GM21737 (cell line): ENCODE measurements around the gene S1PR1.

Experiments used
- ATAC-seq: cut with Tn5 transposase; IDR thresholded peaks from one replicate; pipeline ENCODE4 v1.9.1; 2021; ENCODE audit warnings: mild to moderate bottlenecking, moderate library complexity; ENCODE audit not compliant: unreplicated experiment

The S1PR1 gene

DNA sequence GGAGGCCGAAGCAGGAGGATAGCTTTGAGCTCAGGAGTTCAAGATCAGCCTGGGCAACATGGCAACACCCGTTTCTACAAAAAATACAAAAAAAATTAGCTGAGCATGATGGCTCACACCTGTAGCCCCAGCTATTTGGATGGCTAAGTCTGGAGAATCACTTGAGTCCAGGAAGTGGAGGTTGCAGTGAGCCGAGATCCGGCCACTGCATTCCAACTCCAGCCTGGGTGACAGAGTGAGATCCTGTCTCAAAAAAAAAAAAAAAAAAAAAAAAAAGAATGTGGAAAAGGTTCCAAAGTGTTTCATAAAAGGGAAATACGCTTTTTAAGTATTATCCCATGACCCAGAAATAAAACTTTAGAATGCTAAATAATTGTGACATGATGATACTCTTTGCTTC, 8.0 kb downstream of the S1PR1 start:
- ATAC-seq = no peak

DNA sequence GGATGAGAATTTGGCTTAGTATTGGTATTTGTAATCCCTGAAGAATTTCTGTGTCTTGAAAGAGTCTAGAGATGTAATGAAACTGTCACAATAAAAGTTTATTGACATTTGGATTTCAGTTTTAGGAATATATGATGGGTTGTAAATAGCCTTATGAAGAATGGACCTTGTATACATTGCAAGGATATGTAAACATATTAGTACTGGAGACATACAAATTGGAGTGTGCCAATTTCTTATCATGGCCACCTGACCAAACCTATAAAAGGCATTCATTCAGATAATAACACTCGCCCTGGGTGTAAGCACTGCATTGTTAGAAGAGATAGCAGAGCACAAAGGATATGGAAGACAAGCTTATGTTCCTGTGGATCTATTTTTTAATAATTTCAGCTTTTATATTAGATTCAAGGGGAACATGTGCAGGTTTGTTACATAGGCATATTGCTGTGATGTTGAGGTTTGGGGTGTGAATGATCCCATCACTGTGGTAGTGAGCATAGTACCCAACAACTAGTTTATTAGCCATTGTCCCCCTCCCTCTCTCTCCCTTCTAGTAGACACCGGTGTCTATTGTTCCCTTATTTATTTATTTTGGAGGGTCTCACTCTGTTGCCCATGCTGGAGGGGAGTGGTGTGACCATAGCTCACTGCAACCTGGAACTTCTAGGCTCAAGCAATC, 8.6 kb downstream of the S1PR1 start:
- no peak for ATAC-seq

DNA sequence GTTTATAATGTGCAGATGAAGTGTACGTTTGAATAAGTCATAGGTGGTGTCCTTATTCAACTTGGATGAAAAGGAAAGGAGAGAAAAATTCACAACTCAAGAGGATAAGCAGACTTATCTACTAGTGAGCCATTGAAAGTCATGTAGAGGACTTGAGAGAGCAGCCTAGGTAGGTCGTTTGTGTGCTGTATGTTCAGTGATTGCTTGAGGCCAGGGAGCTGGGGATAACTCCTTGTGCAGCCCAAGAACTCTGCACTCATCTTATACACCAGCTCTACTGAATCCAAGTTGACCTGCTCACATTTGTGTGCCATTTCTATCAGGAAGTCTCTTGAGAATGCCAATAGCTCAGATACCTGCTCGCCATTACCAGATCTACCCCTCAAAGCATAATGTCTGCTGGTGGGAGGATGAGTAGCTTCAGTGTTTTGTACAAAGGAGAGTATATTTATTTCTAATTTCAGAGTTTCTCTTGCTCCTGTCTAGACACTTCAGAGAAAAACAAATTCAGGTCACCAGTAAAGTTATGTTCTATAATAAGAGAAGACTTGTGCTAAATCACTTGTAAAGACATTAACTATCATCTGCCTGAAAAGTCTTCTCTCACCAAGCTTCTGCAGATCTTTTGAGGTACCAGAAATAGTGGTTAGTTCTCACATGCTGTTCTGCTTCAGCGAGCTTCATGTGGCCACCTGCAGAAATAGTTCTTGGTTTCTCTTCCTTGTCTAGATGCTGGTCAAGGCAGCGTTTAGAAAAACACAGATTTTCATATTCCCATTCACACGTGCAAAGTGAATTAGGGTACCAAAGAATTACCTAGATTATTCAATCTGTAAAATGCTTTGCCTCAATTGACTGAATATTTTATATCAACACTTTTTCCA, 10.8 kb downstream of the S1PR1 start:
- ATAC-seq = peak; percentile 93

DNA sequence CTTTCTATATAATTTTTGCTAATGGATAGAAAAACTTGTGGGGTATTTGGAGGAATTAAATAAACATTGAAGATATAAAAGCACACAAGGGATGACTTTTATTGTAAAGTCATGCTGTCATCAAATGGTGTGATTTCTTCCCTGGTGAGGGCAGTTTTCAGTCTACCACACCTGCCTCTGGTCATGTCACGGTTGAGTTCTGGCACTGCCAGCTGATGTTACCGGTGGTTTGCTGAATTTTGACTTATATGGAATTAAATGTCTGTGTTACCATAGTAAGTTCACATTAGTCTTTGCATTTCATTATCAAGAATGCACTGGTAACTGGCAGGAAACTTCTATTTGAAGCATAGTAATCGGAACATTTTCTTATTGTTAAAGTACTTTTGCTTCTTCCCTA, 13.4 kb downstream of the S1PR1 start:
- ATAC-seq = no peak

DNA sequence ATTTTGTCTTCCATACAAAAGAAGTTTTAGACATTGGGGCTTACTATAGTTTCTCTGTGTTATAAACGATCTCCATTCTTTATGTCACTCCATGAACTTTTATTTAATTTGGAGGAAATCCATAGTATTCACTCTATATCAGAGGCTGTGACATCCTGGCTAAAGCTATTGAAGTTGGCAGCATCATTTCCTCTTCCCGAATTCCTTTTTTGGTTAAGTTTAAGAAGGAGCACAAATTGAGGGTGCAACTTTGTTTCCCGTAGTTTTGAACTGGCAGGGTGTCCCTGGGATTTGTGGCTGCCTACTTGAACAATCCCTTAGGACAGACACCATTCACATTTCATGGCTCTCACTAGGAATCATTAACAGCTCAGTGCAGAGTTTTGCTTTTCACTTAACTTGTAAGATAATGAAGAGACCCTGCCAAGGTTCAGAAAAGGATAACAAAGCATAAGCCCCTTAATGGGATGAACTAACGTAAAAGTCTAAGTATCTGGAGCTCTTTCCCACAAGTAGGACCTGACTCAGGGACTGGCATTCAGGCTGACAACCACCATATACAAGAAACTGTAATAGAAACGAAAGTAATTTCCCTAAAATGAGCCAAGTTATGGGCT, 13.9 kb downstream of the S1PR1 start:
- no peak for ATAC-seq

DNA sequence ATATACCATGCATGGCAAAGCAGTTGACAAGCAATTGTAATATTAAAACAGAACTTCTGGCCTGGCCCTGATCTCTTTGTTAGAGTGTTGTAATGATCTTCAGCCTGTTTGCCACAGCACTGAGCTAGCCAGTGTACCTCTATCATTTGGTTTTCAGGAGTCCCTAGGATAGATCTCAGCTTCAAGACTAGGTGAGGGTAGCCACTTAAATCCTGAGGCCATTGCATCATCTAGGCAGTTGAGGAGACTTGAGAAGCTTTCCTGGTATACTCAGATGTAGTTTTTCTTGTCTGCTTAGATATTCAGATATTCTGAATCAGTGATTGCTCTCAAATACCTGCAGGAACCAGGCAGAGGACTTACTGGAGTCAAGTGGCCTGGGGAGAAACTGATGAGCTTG, 14.7 kb downstream of the S1PR1 start:
- ATAC-seq = no peak

DNA sequence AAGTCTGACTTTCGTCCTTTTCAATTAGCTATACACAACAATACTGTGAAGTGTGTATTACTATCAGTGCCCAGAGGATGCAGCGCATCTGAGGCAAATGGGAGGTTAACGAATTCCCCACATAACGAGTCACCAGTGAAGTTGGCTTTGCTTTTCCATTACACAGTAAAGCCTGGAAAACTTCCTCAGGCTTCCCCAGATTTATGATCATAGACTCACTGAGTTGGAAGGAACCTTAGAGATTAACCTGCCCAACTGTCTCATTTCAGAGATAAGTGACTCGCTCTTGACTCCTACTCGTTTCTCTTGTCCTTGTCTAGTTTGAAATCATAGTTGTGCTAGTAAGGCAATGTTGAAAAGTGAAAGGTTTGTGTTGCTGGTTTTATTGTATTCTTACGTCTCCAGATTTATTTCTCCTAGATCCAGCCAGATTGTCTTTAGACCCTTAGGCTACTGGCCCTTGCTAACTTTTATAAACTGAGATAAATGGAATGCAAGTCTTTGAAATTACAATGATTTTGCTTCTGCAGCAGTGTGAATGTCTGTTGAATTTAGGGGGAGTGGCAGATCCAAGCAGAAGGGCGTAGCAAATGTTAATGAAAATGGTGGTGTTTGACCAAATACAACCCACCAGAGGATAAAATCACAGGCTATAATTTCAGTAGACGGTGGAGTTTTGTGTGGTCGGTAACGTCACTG, 17.3 kb downstream of the S1PR1 start:
- ATAC-seq = no peak

DNA sequence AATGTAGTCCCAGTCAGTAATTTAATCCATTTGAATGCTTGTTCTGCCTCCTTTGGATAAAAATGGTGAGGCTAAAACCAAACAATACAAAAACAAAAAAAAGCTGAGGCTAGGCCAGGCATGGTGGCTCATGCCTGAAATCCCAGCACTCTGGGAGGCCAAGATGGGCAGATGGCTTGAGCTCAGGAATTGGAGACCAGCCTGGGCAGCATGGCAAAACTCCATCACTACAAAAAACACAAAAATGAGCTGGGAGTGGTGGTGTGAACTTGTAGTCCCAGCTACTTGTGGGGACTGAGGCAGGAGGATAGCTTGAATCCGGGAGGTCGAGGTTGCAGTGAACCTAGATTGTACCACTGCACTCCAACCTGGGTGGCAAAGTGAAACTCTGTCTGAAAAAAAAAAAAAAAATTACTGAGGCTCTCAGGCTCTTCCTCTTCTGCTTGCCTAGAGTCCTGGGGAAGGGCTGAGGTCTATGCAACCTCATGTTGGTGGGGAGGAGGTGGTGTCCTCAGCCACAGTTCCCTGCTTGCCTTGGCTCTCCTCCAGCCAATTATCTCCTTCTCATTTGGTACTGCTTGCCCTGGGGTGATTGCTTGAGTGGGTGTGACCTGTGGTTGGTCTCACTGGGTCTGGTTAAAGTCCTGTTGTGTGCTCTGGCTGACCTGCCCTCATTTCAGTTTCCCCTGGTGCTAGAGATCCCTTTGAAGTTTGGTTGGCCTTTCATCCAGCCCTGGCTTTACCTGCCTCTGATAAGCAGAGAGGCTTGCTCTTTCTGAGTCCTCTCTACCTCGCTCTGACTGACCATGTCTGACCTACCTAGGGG, 20.9 kb downstream of the S1PR1 start:
- peak; percentile 89 for ATAC-seq

DNA sequence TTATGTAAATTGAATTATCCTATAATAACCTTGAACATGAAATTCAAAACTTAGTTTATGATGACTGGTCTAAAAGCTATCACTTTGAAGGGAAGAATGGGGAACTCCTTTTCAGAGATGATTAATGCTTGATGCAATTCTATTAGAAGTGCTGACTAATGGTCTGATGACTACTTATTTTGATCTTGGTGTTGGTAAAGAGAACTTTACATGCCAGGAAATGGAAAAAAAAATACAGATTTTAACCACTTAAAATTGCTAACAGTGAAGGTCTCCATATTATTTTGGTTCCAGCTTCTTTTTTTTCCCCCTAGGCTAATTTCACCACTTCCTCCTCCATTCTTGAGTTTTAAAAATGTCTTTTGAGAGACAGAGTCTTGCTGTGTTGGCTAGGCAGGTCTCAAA, 22.9 kb downstream of the S1PR1 start:
- no peak for ATAC-seq

DNA sequence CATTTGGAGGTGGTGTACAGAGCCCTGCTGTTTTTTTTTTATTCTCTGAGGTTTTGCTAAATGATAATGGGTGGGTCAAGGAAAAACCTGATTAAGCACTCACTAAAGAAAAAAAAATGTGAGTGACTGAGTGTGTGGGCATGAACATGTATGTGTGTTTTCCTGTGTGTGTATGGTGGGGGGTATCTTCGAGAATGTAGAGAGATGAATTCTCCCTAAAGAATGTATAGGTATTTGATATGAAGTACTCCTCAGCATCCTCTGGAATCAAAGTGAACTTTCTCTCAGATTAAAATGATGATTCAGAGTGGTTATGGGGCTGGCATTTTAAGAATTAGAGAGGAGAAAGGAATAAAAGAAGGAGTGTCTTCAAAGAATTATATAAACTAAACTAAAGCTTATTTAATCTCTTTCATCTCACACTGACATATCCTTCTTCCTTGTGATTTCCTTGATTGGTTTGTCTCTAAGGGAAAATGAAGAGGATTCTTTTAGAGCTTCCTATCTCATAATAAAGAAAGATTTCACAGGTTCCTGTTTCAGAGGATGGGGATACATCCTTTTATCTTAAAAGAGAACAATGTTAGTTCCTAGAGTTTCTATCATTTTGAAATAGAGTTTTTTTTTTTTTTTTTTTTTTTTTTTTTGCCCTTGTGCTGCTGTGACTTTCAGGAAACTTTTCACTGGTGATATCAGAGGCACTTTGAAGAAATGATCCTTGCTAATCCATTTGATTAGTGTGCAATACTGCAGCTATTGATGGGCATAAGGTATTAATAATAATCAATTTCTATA, 23.9 kb downstream of the S1PR1 start:
- no peak for ATAC-seq

DNA sequence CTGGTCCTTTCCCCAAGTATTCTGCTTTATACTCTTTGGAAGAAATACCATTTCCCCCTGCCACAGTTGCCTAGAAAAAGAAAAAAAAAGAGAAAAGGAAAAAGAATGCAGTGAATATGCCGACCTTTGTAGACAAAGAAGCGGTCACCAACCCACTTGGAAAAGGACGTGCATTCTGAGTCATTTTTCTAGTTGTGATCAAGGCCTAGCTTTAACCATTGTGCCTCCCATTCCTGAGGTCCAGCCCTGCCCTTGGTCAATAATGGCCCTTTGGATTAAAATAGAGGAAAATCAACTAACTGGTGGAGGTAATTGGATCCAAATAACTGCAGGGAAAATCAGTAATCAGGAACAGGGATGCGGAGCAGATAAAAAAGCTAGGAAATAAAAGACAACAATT, 24.8 kb downstream of the S1PR1 start:
- ATAC-seq = no peak

DNA sequence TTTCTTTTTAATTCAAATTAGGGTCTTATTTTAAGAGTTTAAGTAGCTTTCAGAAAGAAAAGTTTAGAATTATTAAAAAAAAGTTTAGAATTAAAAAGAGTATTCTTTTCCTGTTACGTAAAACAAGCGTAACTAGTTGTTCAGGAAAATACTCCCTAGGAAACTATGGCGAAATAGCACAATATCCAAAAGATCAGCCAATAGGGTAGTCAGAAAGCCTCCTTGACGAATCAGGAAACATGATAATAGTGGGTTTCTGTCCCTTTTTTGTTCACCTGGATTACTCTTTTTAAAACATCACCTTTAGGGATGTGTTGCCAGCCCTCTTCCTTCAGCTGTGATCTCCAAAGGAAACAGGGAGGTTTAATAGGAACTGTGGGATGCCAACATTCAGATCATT, 25.2 kb downstream of the S1PR1 start:
- ATAC-seq = no peak

DNA sequence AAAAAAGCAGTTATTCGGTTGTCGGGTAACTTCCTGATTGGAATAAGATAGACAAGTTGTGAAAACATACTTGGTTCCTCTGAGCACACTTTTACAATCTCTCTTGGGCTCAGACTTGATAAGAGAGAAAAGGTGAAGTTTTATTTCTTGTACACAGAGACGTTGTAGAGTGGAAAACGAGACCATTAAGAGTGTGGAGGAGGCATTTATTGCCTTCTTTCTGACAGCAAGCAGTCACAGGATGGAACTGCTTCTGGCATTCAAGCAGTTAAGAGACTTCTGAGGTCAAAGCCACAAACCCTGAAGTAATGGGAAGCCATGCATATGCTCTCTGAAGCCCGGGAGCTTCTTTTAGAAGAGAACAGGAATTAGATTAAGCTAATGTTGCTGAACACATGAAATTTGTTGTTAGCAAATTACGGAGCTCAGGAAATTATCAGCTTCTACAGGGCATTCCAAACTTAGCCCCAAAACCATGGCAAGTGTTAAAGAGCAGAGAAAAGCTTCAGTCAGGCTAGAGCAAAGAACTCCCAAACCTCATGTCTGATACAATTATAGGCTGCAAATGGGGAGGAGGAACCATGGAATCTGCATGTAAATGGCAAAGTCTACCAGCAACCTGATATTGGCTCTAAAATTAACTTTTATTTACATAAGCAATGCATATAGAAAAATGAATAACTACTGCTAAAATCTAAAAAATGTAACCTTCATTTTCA, 26.0 kb downstream of the S1PR1 start:
- no peak for ATAC-seq

DNA sequence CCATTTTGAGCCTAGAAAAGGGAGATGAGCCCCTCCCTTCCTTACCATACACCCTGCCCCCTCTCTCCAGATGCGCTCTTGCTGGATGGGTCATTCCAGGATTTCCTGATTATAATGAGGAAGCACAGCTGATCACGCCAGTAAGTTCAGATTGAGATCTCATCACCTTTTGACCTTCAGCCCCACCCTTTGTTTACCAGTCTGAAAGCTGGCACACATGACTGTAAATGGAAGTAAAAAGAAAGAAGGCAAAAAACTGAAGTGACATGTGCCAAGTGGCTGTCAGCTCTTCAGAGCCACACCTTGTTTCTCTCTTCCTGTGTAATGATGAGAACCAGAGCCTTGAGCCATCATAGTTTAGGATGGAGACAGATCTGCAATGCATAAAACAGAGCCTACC, 27.9 kb downstream of the S1PR1 start:
- ATAC-seq = no peak

DNA sequence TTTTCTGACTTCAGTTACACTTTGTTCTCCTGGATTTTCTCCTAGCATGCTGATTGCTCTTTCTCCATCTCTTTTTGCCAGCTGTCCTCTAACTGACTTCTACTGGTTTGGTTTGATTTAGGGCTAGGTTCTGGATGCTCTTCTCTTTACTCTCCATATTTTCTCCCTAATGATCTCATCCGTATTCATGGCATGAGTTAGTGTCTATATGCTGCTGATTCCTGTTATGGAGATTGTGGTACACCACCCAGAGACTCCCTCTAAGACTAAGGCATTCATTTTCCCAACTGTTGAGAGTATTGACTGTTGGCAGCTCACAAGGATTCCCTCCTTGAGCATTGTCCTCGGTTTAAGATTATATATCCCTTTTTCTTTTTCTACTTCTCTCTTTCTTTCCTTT, 28.9 kb downstream of the S1PR1 start:
- ATAC-seq = no peak

DNA sequence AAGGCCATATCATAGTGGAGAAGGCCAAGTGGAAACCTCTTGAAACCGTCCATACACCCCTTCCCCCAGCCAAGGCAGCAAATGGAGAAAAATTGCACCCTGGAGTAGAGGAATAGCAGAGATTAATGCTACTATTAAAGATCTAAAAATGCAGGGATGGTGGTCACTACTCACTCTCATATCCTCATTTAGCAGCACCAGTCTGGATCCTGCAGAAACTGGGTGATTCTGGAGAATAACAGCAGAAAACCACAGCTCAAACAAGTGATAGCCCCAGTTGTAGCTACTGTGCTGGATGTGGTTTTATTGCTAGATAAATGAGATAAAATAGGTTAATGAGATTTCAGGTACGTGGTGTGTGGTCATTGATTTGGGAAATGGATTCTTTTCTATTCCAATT, 30.3 kb downstream of the S1PR1 start:
- ATAC-seq = no peak

DNA sequence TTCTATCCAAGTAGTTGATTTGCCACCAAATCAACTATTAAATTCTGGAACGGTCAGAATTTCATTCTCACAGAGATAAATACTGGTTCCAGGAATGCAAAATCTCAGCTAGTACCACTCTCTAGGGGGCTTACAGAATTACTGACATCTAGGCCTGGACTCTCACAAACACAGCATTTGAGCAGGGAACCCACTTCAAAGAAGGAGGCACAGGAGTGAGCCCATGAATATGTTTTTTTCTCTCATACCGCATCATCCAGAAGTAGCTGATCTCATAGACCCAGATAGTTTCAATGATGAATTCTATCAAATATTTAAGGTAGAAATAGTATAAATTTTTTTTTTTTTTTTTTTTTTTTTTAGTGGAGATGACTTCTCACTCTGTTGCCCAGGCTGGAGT, 32.1 kb downstream of the S1PR1 start:
- no peak for ATAC-seq

DNA sequence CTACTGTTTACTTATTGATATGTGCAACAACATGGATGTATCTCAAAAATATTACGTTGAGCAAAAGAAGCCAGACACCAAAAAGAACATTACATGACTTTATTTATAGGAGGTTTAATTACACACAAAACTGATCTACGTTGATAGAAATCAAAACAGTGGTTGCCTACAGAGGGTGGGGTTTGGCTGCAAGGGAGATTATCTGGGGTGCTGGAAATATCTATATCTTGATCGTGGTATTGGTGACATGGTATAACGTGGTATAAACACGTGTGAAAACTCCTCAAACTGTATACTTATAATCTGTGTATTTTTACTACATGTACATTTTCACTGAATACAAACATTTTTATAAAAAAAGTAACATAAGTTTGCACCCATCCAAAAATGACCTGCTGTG, 38.9 kb downstream of the S1PR1 start:
- ATAC-seq = no peak

DNA sequence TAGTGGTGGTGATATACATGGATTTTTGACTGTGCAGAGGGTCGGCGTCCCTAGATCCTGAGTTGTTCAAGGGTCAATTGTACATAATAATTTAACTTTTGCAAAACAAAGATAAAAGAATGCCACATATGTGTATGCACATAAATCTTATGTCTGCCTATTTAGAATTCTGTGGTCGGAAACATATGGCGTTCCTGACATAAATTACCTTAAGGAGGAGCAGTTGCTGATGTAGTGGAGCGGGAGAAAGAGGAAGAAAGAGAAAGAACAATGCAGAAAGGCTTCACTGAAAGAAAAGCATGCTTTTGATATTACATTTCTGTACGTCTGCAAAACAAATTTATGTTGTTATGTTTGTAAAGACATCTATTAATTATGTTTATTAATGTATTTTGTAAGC, 40.0 kb downstream of the S1PR1 start:
- ATAC-seq = no peak
